Keratinocyte (primary cell): ENCODE measurements around the gene PRKAB1. TPM values are rescaled to one million over a fixed set of nuclear protein-coding genes. Genes with fewer than 3 reads are reported as not detected.

ENCODE experiments used
- DNase-seq: peaks from one replicate; pipeline ENCODE4 v3.0.0-alpha.2; 2011; ENCODE audit warnings: low read depth, missing footprints, low spot score
- FAIRE-seq: peaks from 2 replicates; lab custom pipeline; 2011; peaks lifted over from hg19 to GRCh38; lab: Jason Lieb, UNC
- H2AFZ ChIP-seq: 2 replicates; pipeline ENCODE4 v1.6.0; 2012; ENCODE audit warnings: low read length, control low read depth, inconsistent platforms; ENCODE audit not compliant: control insufficient read depth
- H3K27ac ChIP-seq: 2 replicates; pipeline ENCODE4 v1.5.1; 2011; ENCODE audit warnings: low read length; ENCODE audit not compliant: control insufficient read depth, insufficient read depth
- H3K27me3 ChIP-seq: 3 replicates; pipeline ENCODE4 v1.6.0; 2011; ENCODE audit warnings: low read length; ENCODE audit not compliant: control insufficient read depth, insufficient read depth; ENCODE audit errors: extremely low read depth
- H3K36me3 ChIP-seq, 2 experiments: 2 replicates in 1 of 2; 3 replicates in 1 of 2; pipeline ENCODE4 v1.5.1; 2011; ENCODE audit warnings: low read length in 2 of 2, mild to moderate bottlenecking in 1 of 2; ENCODE audit not compliant: control insufficient read depth in 2 of 2, insufficient read depth in 2 of 2; ENCODE audit errors: extremely low read depth in 1 of 2
- H3K4me1 ChIP-seq: 3 replicates; pipeline ENCODE4 v1.5.1; 2011; ENCODE audit warnings: low read length; ENCODE audit not compliant: control insufficient read depth, insufficient read depth; ENCODE audit errors: extremely low read depth
- H3K4me2 ChIP-seq: 3 replicates; pipeline ENCODE4 v1.6.0; 2011; ENCODE audit warnings: low read depth, low read length; ENCODE audit not compliant: control insufficient read depth, insufficient read depth; ENCODE audit errors: extremely low read depth
- H3K4me3 ChIP-seq, 3 experiments: fragments of 200-600 bp in 1 of 3; sonication (generic) in 1 of 3; 2 replicates in 2 of 3; 3 replicates in 1 of 3; pipeline ENCODE4 v1.5.1; 2011 to 2016; ENCODE audit warnings: low read length in 3 of 3, mild to moderate bottlenecking in 3 of 3, control low read depth in 2 of 3, inconsistent platforms in 1 of 3, low read depth in 1 of 3, mixed read lengths in 1 of 3, mixed run types in 1 of 3, moderate library complexity in 1 of 3; ENCODE audit not compliant: control insufficient read depth in 2 of 3, insufficient read depth in 2 of 3; ENCODE audit errors: extremely low read depth in 1 of 3
- H3K79me2 ChIP-seq: 2 replicates; pipeline ENCODE4 v1.6.0; 2012; ENCODE audit warnings: low read length; ENCODE audit not compliant: control insufficient read depth, insufficient read depth
- H3K9ac ChIP-seq: 3 replicates; pipeline ENCODE4 v1.6.0; 2011; ENCODE audit warnings: low read length; ENCODE audit not compliant: control insufficient read depth, insufficient read depth; ENCODE audit errors: extremely low read depth
- H3K9me1 ChIP-seq: 3 replicates; pipeline ENCODE4 v1.6.0; 2011; ENCODE audit warnings: low read length; ENCODE audit not compliant: control insufficient read depth, insufficient read depth; ENCODE audit errors: extremely low read depth
- H3K9me3 ChIP-seq: 2 replicates; pipeline ENCODE4 v1.5.1; 2012; ENCODE audit warnings: low read depth, low read length; ENCODE audit not compliant: control insufficient read depth
- H4K20me1 ChIP-seq: 3 replicates; pipeline ENCODE4 v1.6.0; 2011; ENCODE audit warnings: low read length; ENCODE audit not compliant: control insufficient read depth, insufficient read depth; ENCODE audit errors: extremely low read depth
- CTCF ChIP-seq, 3 experiments: IDR thresholded peaks in 1 of 3; conservative IDR thresholded peaks in 1 of 3; optimal IDR thresholded peaks in 1 of 3; 2 replicates in 2 of 3; 3 replicates in 1 of 3; pipeline versions ENCODE3 to v1.5.1; 2011; ENCODE audit warnings: low read length in 3 of 3, mild to moderate bottlenecking in 3 of 3, moderate library complexity in 2 of 3, control low read depth in 1 of 3, inconsistent platforms in 1 of 3; ENCODE audit not compliant: insufficient read depth in 2 of 3; ENCODE audit errors: extremely low read depth in 1 of 3
- EZH2 ChIP-seq: IDR thresholded peaks from one replicate; pipeline ENCODE4 v1.6.1; 2012; ENCODE audit warnings: inconsistent platforms, mild to moderate bottlenecking, low read length, moderate library complexity
- dilution Hi-C: fragments of 300-500 bp; cut with MboI; formaldehyde crosslinking; loops from one replicate; pipeline ENCODE4 v1.7.0; 2020; ENCODE audit warnings: low sequenced_read_pairs; ENCODE audit not compliant: extremely low pct_ligation_motif_present
- polyA plus RNA-seq, 5 experiments: library from polyadenylated mRNA; depleted of rRNA in 3 of 5; stranded (reverse) in 3 of 5; stranded (forward) in 1 of 5; unstranded in 1 of 5; fragments of >200 nt; gene quantifications; 1 replicate in 1 of 5; 2 replicates in 3 of 5; 3 replicates in 1 of 5; pipeline versions ENCODE4 v1.2.1 to v1.2.3, GENCODE V29; 2011 to 2012; ENCODE audit warnings: missing spikeins in 2 of 5, low read depth in 1 of 5, low replicate concordance in 1 of 5

Gene PRKAB1
- polyA plus RNA-seq, 1 donor (not counting 4 experiments of a cell fraction or from before 2014, with no cell fraction given), result 22.0 TPM

DNA sequence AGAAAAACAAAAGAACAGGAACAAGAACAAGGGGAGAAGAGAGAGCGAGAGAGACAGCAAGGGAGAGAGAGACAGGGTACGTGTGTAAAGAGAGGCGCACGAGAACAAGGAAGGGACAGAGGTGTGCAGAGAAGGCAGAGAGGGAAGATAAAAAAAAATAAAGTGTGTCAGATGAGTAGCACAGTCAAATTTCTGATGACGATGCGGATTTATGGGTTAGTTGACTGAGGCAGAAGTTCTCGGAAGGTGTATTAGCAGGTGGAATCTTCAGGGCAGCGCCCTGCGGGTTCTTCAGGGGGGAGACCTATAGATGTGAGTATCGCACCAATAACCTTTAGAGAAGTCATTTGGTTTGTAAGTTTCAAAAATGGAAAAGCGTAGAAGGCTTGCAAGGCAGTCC is 44.8 kb downstream of the PRKAB1 start:
- Histone ChIP-seq H3K9ac (no peak overlapping the region), H3K27ac (no peak overlapping the region), H3K36me3 (peaks cover 2 to 38% of the 10 kb centered on the region in 2 experiments), H3K4me3 (no peak overlapping the region), H4K20me1 (no peaks in the 10 kb centered on the region), H3K9me3 (no peaks in the 10 kb centered on the region), H2AFZ (no peak overlapping the region), H3K27me3 (no peaks in the 10 kb centered on the region), H3K4me1 (peaks cover 15% of the 10 kb centered on the region), H3K9me1 (no peaks in the 10 kb centered on the region), H3K79me2 (no peaks in the 10 kb centered on the region), H3K4me2 (no peak overlapping the region)
- dilution Hi-C loops, result no loop called here
- no peak for TF ChIP-seq EZH2
- TF ChIP-seq CTCF (optimal IDR thresholded peaks at IDR 0.05 in 1 of 3, IDR thresholded peaks at IDR 0.05 in 1 of 3, conservative IDR thresholded peaks at IDR 0.05 in 1 of 3; ENCODE audit: extremely low read depth in 1 of 3, insufficient read depth in 2 of 3, low read length in 3 of 3), result no peak
- no peak for FAIRE-seq
- no peak for DNase-seq

DNA sequence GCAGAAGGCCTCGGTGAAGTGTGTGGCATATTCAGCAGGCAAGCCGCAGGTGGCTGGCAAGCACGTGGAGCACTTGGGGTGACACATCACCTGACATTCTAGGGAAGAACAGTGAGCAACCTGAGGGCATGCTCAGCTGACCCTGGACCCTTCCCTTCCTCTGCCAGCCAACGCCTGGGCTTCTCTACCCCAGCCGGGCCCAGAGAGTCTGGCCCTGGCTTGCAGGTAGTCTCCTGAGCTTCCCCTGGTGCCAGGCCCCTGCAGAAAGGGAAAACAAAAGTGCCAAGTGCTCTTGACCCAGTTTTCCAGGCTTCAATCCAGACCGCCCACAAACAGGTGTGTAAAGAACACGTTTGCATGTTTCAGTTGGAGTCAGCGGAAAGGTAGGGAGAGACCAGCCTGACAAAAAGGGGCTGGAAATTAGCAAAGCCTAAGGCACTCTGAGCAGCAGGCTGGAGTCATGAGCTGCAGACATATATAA is 45.7 kb downstream of the PRKAB1 start:
- dilution Hi-C loops, result no loop called here
- Histone ChIP-seq H3K27me3 (no peaks in the 10 kb centered on the region), H3K9me1 (no peaks in the 10 kb centered on the region), H3K79me2 (no peaks in the 10 kb centered on the region), H3K4me1 (peaks cover 15% of the 10 kb centered on the region), H3K9me3 (no peaks in the 10 kb centered on the region), H3K4me2 (no peak overlapping the region), H3K4me3 (no peak overlapping the region), H2AFZ (no peak overlapping the region), H3K27ac (no peak overlapping the region), H4K20me1 (no peaks in the 10 kb centered on the region), H3K9ac (no peak overlapping the region), H3K36me3 (peaks cover 2 to 37% of the 10 kb centered on the region in 2 experiments)
- FAIRE-seq (no peak), DNase-seq (no peak)
- no peak for TF ChIP-seq CTCF (optimal IDR thresholded peaks at IDR 0.05 in 1 of 3, IDR thresholded peaks at IDR 0.05 in 1 of 3, conservative IDR thresholded peaks at IDR 0.05 in 1 of 3; ENCODE audit: extremely low read depth in 1 of 3, insufficient read depth in 2 of 3, low read length in 3 of 3)
- no peak for TF ChIP-seq EZH2
